Liver (tissue), 3 donors: ENCODE results near the gene LTN1.

Source experiments
- EGR1 ChIP-seq, 2 donors: IDR thresholded peaks; 2 replicates each; pipeline ENCODE4 v1.6.1; 2016 to 2018; ENCODE audit warnings: antibody characterized with exemption in 2 of 2, low read depth in 2 of 2
- GABPA ChIP-seq, 2 donors: IDR thresholded peaks in 1 of 2; conservative IDR thresholded peaks in 1 of 2; 2 replicates each; pipeline ENCODE4 v1.6.1; 2016; ENCODE audit warnings: antibody characterized with exemption in 2 of 2, mild to moderate bottlenecking in 1 of 2, moderate library complexity in 1 of 2
- JUND ChIP-seq, 2 donors: IDR thresholded peaks; 2 replicates each; pipeline ENCODE4 v1.6.1; 2016; ENCODE audit warnings: antibody characterized with exemption in 2 of 2
- RAD21 ChIP-seq, 2 donors: IDR thresholded peaks; 2 replicates each; pipeline ENCODE4 v1.6.1; 2016; ENCODE audit warnings: antibody characterized with exemption in 2 of 2, mild to moderate bottlenecking in 2 of 2
- RXRA ChIP-seq, 2 donors: IDR thresholded peaks; 2 replicates each; pipeline ENCODE4 v1.6.1; 2017 to 2018; ENCODE audit warnings: antibody characterized with exemption in 2 of 2, mild to moderate bottlenecking in 1 of 2
- SP1 ChIP-seq: IDR thresholded peaks from 2 replicates; pipeline ENCODE4 v1.6.1; 2018; ENCODE audit warnings: antibody characterized with exemption, mild to moderate bottlenecking
- TAF1 ChIP-seq: conservative IDR thresholded peaks from 2 replicates; pipeline ENCODE4 v1.6.1; 2016; ENCODE audit warnings: antibody characterized with exemption, mild to moderate bottlenecking
- YY1 ChIP-seq: IDR thresholded peaks from 2 replicates; pipeline ENCODE4 v1.6.1; 2016; ENCODE audit warnings: antibody characterized with exemption, mild to moderate bottlenecking
- TF ChIP-seq, protein P1 (sequence below): fragments of 150-350 bp; IDR thresholded peaks from 2 replicates; pipeline ENCODE4 v1.5.1; 2017; ENCODE audit warnings: improper control_type of control experiment, low read depth, low read length; ENCODE audit not compliant: missing input control
- TF ChIP-seq, protein P2 (sequence below): IDR thresholded peaks from 2 replicates; pipeline ENCODE4 v1.6.1; 2016; ENCODE audit warnings: antibody characterized with exemption
- TF ChIP-seq, protein P3 (sequence below): IDR thresholded peaks from 2 replicates; pipeline ENCODE4 v1.6.1; 2016; ENCODE audit warnings: antibody characterized with exemption
- TF ChIP-seq, protein P4 (sequence below): IDR thresholded peaks from 2 replicates; pipeline ENCODE4 v1.6.1; 2016; ENCODE audit warnings: antibody characterized with exemption
- TF ChIP-seq, protein P5 (sequence below): IDR thresholded peaks from 2 replicates; pipeline ENCODE4 v1.6.1; 2016; ENCODE audit warnings: antibody characterized with exemption, mild to moderate bottlenecking
- donor health status: healthy.
- donor health status: healthy.

DNA sequence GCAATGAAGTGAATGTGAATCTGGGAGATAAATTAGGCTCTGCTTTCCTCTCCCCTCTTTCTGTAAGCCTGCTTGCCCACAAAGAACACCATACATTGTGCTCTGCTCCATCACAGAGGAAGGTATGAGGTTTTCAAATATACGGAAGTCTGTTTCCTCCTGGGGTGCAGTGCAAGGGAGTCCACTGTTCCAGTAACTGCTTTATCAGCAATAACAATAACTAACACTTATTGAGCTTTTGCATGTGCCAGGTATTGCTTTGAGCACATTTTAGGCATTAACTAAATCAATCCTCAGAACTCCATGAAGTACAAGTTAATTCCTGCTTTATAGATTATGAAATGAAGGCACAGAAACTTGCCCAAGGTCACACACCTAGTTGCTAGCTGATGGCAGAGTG lies 10.0 kb downstream of the LTN1 start:
- TF ChIP-seq GABPA (IDR thresholded peaks at IDR 0.05 in 1 of 2, conservative IDR thresholded peaks at IDR 0.05 in 1 of 2) (no peak), EGR1 (IDR thresholded peaks at IDR 0.05; ENCODE audit: low read depth in 2 of 2) (no peak), TAF1 (no peak), JUND (IDR thresholded peaks at IDR 0.05) (no peak), RXRA (IDR thresholded peaks at IDR 0.05) (no peak), YY1 (no peak), SP1 (no peak), RAD21 (IDR thresholded peaks at IDR 0.05) (no peak)
- TF ChIP-seq, protein P1, sequence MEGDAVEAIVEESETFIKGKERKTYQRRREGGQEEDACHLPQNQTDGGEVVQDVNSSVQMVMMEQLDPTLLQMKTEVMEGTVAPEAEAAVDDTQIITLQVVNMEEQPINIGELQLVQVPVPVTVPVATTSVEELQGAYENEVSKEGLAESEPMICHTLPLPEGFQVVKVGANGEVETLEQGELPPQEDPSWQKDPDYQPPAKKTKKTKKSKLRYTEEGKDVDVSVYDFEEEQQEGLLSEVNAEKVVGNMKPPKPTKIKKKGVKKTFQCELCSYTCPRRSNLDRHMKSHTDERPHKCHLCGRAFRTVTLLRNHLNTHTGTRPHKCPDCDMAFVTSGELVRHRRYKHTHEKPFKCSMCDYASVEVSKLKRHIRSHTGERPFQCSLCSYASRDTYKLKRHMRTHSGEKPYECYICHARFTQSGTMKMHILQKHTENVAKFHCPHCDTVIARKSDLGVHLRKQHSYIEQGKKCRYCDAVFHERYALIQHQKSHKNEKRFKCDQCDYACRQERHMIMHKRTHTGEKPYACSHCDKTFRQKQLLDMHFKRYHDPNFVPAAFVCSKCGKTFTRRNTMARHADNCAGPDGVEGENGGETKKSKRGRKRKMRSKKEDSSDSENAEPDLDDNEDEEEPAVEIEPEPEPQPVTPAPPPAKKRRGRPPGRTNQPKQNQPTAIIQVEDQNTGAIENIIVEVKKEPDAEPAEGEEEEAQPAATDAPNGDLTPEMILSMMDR: no peak
- TF ChIP-seq, protein P2, sequence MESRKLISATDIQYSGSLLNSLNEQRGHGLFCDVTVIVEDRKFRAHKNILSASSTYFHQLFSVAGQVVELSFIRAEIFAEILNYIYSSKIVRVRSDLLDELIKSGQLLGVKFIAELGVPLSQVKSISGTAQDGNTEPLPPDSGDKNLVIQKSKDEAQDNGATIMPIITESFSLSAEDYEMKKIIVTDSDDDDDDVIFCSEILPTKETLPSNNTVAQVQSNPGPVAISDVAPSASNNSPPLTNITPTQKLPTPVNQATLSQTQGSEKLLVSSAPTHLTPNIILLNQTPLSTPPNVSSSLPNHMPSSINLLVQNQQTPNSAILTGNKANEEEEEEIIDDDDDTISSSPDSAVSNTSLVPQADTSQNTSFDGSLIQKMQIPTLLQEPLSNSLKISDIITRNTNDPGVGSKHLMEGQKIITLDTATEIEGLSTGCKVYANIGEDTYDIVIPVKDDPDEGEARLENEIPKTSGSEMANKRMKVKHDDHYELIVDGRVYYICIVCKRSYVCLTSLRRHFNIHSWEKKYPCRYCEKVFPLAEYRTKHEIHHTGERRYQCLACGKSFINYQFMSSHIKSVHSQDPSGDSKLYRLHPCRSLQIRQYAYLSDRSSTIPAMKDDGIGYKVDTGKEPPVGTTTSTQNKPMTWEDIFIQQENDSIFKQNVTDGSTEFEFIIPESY: no peak
- TF ChIP-seq, protein P3, sequence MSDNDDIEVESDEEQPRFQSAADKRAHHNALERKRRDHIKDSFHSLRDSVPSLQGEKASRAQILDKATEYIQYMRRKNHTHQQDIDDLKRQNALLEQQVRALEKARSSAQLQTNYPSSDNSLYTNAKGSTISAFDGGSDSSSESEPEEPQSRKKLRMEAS: no peak
- TF ChIP-seq, protein P4, sequence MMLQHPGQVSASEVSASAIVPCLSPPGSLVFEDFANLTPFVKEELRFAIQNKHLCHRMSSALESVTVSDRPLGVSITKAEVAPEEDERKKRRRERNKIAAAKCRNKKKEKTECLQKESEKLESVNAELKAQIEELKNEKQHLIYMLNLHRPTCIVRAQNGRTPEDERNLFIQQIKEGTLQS: no peak
- TF ChIP-seq, protein P5, sequence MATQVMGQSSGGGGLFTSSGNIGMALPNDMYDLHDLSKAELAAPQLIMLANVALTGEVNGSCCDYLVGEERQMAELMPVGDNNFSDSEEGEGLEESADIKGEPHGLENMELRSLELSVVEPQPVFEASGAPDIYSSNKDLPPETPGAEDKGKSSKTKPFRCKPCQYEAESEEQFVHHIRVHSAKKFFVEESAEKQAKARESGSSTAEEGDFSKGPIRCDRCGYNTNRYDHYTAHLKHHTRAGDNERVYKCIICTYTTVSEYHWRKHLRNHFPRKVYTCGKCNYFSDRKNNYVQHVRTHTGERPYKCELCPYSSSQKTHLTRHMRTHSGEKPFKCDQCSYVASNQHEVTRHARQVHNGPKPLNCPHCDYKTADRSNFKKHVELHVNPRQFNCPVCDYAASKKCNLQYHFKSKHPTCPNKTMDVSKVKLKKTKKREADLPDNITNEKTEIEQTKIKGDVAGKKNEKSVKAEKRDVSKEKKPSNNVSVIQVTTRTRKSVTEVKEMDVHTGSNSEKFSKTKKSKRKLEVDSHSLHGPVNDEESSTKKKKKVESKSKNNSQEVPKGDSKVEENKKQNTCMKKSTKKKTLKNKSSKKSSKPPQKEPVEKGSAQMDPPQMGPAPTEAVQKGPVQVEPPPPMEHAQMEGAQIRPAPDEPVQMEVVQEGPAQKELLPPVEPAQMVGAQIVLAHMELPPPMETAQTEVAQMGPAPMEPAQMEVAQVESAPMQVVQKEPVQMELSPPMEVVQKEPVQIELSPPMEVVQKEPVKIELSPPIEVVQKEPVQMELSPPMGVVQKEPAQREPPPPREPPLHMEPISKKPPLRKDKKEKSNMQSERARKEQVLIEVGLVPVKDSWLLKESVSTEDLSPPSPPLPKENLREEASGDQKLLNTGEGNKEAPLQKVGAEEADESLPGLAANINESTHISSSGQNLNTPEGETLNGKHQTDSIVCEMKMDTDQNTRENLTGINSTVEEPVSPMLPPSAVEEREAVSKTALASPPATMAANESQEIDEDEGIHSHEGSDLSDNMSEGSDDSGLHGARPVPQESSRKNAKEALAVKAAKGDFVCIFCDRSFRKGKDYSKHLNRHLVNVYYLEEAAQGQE: no peak
